H1 (cell line): ENCODE measurements around the gene FARP2. TPM values are rescaled to one million over a fixed set of nuclear protein-coding genes. Genes with fewer than 3 reads are reported as not detected.

Source experiments
- CTCF ChIA-PET: fragments of 300-600 bp; sonication (Branson Sonifier 250); formaldehyde crosslinking; loops from one replicate; lab custom pipeline; 2021; ENCODE audit not compliant: partially characterized antibody; lab: Charles Lee
- POLR2A ChIA-PET: fragments of 300-600 bp; sonication (Branson Sonifier 250); formaldehyde crosslinking; loops from one replicate; lab custom pipeline; 2021; ENCODE audit warnings: inconsistent platforms; ENCODE audit not compliant: partially characterized antibody; lab: Charles Lee
- DNase-seq, 2 experiments: peaks; one replicate each; pipeline versions ENCODE4 v3.0.0 to v3.0.0-alpha.2; 2010 to 2022; ENCODE audit warnings: low spot score in 2 of 2, low read depth in 1 of 2, mixed read lengths in 1 of 2
- FAIRE-seq: peaks from 2 replicates; lab custom pipeline; 2011; peaks lifted over from hg19 to GRCh38; lab: Jason Lieb, UNC
- H2AFZ ChIP-seq: 2 replicates; pipeline ENCODE4 v1.8.1; 2012; ENCODE audit warnings: low read length, inconsistent platforms
- H2AK5ac ChIP-seq: 2 replicates; pipeline ENCODE4 v1.6.1; 2013; ENCODE audit warnings: low read depth, low read length
- H2BK120ac ChIP-seq: replicated peaks from 2 replicates; pipeline ENCODE3; 2013; ENCODE audit warnings: low read depth, low read length, inconsistent platforms
- H2BK12ac ChIP-seq: 2 replicates; pipeline ENCODE4 v1.6.1; 2013; ENCODE audit warnings: low read depth, low read length
- H2BK15ac ChIP-seq: 2 replicates; pipeline ENCODE4 v1.6.1; 2013; ENCODE audit warnings: low read length
- H2BK20ac ChIP-seq: 2 replicates; pipeline ENCODE4 v1.6.1; 2013; ENCODE audit warnings: low read length
- H2BK5ac ChIP-seq: 2 replicates; pipeline ENCODE4 v1.6.1; 2013; ENCODE audit warnings: low read depth, low read length
- H3K14ac ChIP-seq: 2 replicates; pipeline ENCODE4 v1.6.1; 2013; ENCODE audit warnings: inconsistent platforms; ENCODE audit not compliant: insufficient read length
- H3K18ac ChIP-seq: 2 replicates; pipeline ENCODE4 v1.6.1; 2013; ENCODE audit warnings: low read length; ENCODE audit errors: extremely low read depth
- H3K23ac ChIP-seq: 2 replicates; pipeline ENCODE4 v1.6.1; 2013; ENCODE audit warnings: inconsistent platforms; ENCODE audit not compliant: insufficient read length
- H3K23me2 ChIP-seq: 2 replicates; pipeline ENCODE4 v1.6.1; 2013; ENCODE audit warnings: low read depth, low read length
- H3K27ac ChIP-seq: 2 replicates; pipeline ENCODE4 v1.6.1; 2011; ENCODE audit warnings: low read depth, low read length, inconsistent platforms
- H3K27me3 ChIP-seq, 4 experiments: replicated peaks in 1 of 4; 1 replicate in 1 of 4; 2 replicates in 3 of 4; pipeline versions ENCODE4 v1.6.1 to v1.8.1; 2011 to 2013; ENCODE audit warnings: low read length in 3 of 4, mild to moderate bottlenecking in 3 of 4, inconsistent platforms in 2 of 4, mixed read lengths in 2 of 4, moderate library complexity in 1 of 4; ENCODE audit not compliant: control insufficient read depth in 3 of 4, insufficient read depth in 3 of 4; ENCODE audit errors: extremely low read depth in 1 of 4
- H3K36me3 ChIP-seq, 4 experiments: 2 replicates each; pipeline versions ENCODE4 v1.6.1 to v1.8.1; 2011 to 2013; ENCODE audit warnings: mild to moderate bottlenecking in 4 of 4, low read length in 3 of 4, moderate library complexity in 2 of 4, control low read depth in 1 of 4, inconsistent platforms in 1 of 4; ENCODE audit not compliant: insufficient read depth in 4 of 4, control insufficient read depth in 2 of 4
- H3K4ac ChIP-seq: replicated peaks from 2 replicates; pipeline ENCODE3; 2013; ENCODE audit warnings: low read length, low read depth, mixed read lengths, inconsistent platforms; ENCODE audit not compliant: insufficient read length
- H3K4me1 ChIP-seq, 4 experiments: replicated peaks in 1 of 4; 1 replicate in 1 of 4; 2 replicates in 3 of 4; pipeline versions ENCODE4 v1.6.1 to v1.8.1; 2011 to 2013; ENCODE audit warnings: low read length in 3 of 4, inconsistent platforms in 2 of 4, mixed read lengths in 1 of 4; ENCODE audit not compliant: insufficient read depth in 4 of 4, control insufficient read depth in 3 of 4
- H3K4me2 ChIP-seq, 2 experiments: 2 replicates each; pipeline versions ENCODE4 v1.6.1 to v1.8.1; 2011 to 2013; ENCODE audit warnings: low read depth in 2 of 2, low read length in 2 of 2, control low read depth in 1 of 2, inconsistent platforms in 1 of 2, mild to moderate bottlenecking in 1 of 2; ENCODE audit not compliant: insufficient read depth in 1 of 2
- H3K4me3 ChIP-seq, 4 experiments: fragments of 200-600, 300-600 bp in 1 of 4; sonication (generic), shearing (Covaris generic), sonication (Bioruptor Twin) in 1 of 4; 2 replicates each; pipeline versions ENCODE4 v1.5.1 to v1.8.1; 2011 to 2016; ENCODE audit warnings: low read length in 4 of 4, low read depth in 3 of 4, control low read depth in 2 of 4, inconsistent platforms in 2 of 4, mild to moderate bottlenecking in 2 of 4, mixed read lengths in 1 of 4, moderate library complexity in 1 of 4; ENCODE audit not compliant: insufficient read depth in 2 of 4; ENCODE audit errors: extremely low read depth in 1 of 4
- H3K56ac ChIP-seq: replicated peaks from 2 replicates; pipeline ENCODE3; 2013; ENCODE audit warnings: low read depth, mild to moderate bottlenecking, mixed read lengths, low read length, inconsistent platforms; ENCODE audit not compliant: insufficient read length
- H3K79me1 ChIP-seq: 2 replicates; pipeline ENCODE4 v1.6.1; 2013; ENCODE audit warnings: low read depth, low read length, control low read depth
- H3K79me2 ChIP-seq, 2 experiments: 2 replicates each; pipeline versions ENCODE4 v1.6.1 to v1.8.1; 2012 to 2013; ENCODE audit warnings: low read length in 2 of 2, mild to moderate bottlenecking in 2 of 2, inconsistent platforms in 1 of 2; ENCODE audit not compliant: insufficient read depth in 2 of 2, control insufficient read depth in 1 of 2
- H3K9ac ChIP-seq, 4 experiments: replicated peaks in 1 of 4; 1 replicate in 1 of 4; 2 replicates in 3 of 4; pipeline versions ENCODE4 v1.6.1 to v1.8.1; 2011 to 2013; ENCODE audit warnings: low read depth in 3 of 4, low read length in 3 of 4, control low read depth in 2 of 4, mild to moderate bottlenecking in 2 of 4, moderate library complexity in 2 of 4, inconsistent platforms in 1 of 4; ENCODE audit errors: extremely low read depth in 1 of 4
- H3K9me3 ChIP-seq, 2 experiments: 2 replicates each; pipeline versions ENCODE4 v1.6.1 to v1.8.1; 2012 to 2013; ENCODE audit warnings: mild to moderate bottlenecking in 2 of 2, moderate library complexity in 2 of 2, control low read depth in 1 of 2, inconsistent platforms in 1 of 2, low read depth in 1 of 2, low read length in 1 of 2, mixed read lengths in 1 of 2; ENCODE audit not compliant: insufficient read depth in 2 of 2
- H4K20me1 ChIP-seq, 2 experiments: replicated peaks in 1 of 2; 2 replicates each; pipeline versions ENCODE3 to v1.8.1; 2011 to 2013; ENCODE audit warnings: inconsistent platforms in 2 of 2, low read length in 2 of 2, mild to moderate bottlenecking in 1 of 2; ENCODE audit not compliant: insufficient read depth in 2 of 2, control insufficient read depth in 1 of 2
- H4K5ac ChIP-seq: 2 replicates; pipeline ENCODE4 v1.6.1; 2013; ENCODE audit warnings: low read length, low read depth, mixed read lengths, inconsistent platforms; ENCODE audit not compliant: insufficient read length
- H4K8ac ChIP-seq: 2 replicates; pipeline ENCODE4 v1.8.0; 2013; ENCODE audit warnings: mild to moderate bottlenecking, moderate library complexity, low read length, inconsistent platforms; ENCODE audit not compliant: insufficient read depth; ENCODE audit errors: extremely low read depth
- H4K91ac ChIP-seq: replicated peaks from 2 replicates; pipeline ENCODE3; 2013; ENCODE audit warnings: low read length, mixed read lengths, inconsistent platforms; ENCODE audit not compliant: insufficient read length
- CEBPB ChIP-seq: IDR thresholded peaks from 2 replicates; pipeline ENCODE4 v1.6.1; 2012; ENCODE audit warnings: low read depth, low read length
- CHD2 ChIP-seq: IDR thresholded peaks from 2 replicates; pipeline ENCODE4 v1.6.1; 2012; ENCODE audit warnings: low read length, improper control_type of control experiment
- EP300 ChIP-seq, 2 experiments: IDR thresholded peaks; 1 replicate in 1 of 2; 2 replicates in 1 of 2; pipeline ENCODE4 v1.6.1; 2011 to 2012; ENCODE audit warnings: low read depth in 2 of 2, low read length in 2 of 2, mild to moderate bottlenecking in 2 of 2, borderline replicate concordance in 1 of 2, inconsistent platforms in 1 of 2, moderate library complexity in 1 of 2
- GABPA ChIP-seq: IDR thresholded peaks from 2 replicates; pipeline ENCODE4 v1.6.1; 2011; ENCODE audit warnings: mild to moderate bottlenecking, low read length, moderate library complexity, borderline replicate concordance; ENCODE audit not compliant: insufficient read depth
- JUN ChIP-seq: IDR thresholded peaks from 2 replicates; pipeline ENCODE4 v1.6.1; 2011; ENCODE audit warnings: low read depth, mild to moderate bottlenecking, improper control_type of control experiment, low read length
- MAFK ChIP-seq: IDR thresholded peaks from 2 replicates; pipeline ENCODE4 v1.6.1; 2012; ENCODE audit warnings: low read depth, mild to moderate bottlenecking, improper control_type of control experiment, low read length
- RFX5 ChIP-seq: IDR thresholded peaks from 2 replicates; pipeline ENCODE4 v1.6.1; 2011; ENCODE audit warnings: low read depth, low read length, improper control_type of control experiment, borderline replicate concordance
- SP2 ChIP-seq: IDR thresholded peaks from 2 replicates; pipeline ENCODE4 v1.6.1; 2012; ENCODE audit warnings: mild to moderate bottlenecking, low read length, inconsistent platforms
- TCF12 ChIP-seq: IDR thresholded peaks from 2 replicates; pipeline ENCODE4 v1.6.1; 2011; ENCODE audit warnings: low read depth, mild to moderate bottlenecking, low read length
- WGBS, 2 experiments: shearing (Covaris generic) in 1 of 2; methylation state at CpG; one replicate each; pipeline versions ENCODE4 v1.1.6 to v1.1.7; 2013 to 2015; ENCODE audit warnings: low lambda C conversion rate in 2 of 2, mixed read lengths in 2 of 2, inconsistent platforms in 1 of 2, low coverage in 1 of 2, missing lambda C conversion rate in 1 of 2; ENCODE audit not compliant: insufficient replicate concordance in 2 of 2, insufficient coverage in 1 of 2, insufficient read length in 1 of 2; ENCODE audit errors: extremely low coverage in 1 of 2, missing lambda C conversion rate in 1 of 2; 5-methylcytosine and 5-hydroxymethylcytosine counted together
- polyA plus RNA-seq, 7 experiments: library from polyadenylated mRNA; depleted of rRNA in 3 of 7; stranded (reverse) in 5 of 7; unstranded in 2 of 7; fragments of >200 nt in 5 of 7; fragments of 200-250 nt in 2 of 7; gene quantifications; 1 replicate in 5 of 7; 2 replicates in 1 of 7; 4 replicates in 1 of 7; pipeline versions ENCODE4 v1.2.1 to v1.2.3, GENCODE V29; 2011 to 2013; ENCODE audit warnings: missing spikeins in 2 of 7, mixed read lengths in 2 of 7
- total RNA-seq: library from RNA; stranded (reverse); fragmentation: NEBNext Ultra II Directional; extraction: Animal tissue kit (Norgen Biotek cat#: 25700); gene quantifications from 2 replicates; pipeline ENCODE4 v1.2.1, GENCODE V29; 2021
- TF ChIP-seq, protein P1 (sequence below): IDR thresholded peaks from 2 replicates; pipeline ENCODE4 v1.6.1; 2012; ENCODE audit warnings: inconsistent platforms
- TF ChIP-seq, protein P2 (sequence below), 3 experiments: IDR thresholded peaks; 1 replicate in 2 of 3; 2 replicates in 1 of 3; pipeline versions ENCODE4 v1.5.1 to v1.6.1; 2011; ENCODE audit warnings: low read length in 3 of 3, mild to moderate bottlenecking in 3 of 3, inconsistent platforms in 2 of 3, low read depth in 1 of 3, moderate library complexity in 1 of 3; ENCODE audit not compliant: insufficient read depth in 1 of 3; ENCODE audit errors: control extremely low read depth in 1 of 3

FARP2 gene
- total and polyA plus RNA-seq, 2 of the 8 experiments (the other 6 are each of a cell fraction or from before 2014, with no cell fraction given), result 12.4 to 33.4 TPM

GRCh38 chr2:241358470-241358869 is 2.4 kb downstream of the FARP2 start:
- H3K4me3 ChIP-seq, result no peak overlapping the region
- FAIRE-seq (no peak), DNase-seq (no peak)
- WGBS, 2 experiments, result 88% methylated on average over 5 of the region's 5 CpGs; no CpG with 5 or more reads in 1 of the 2 experiments
- no peak overlapping the region for H3K14ac ChIP-seq
- H3K27me3 ChIP-seq, result no peaks in the 10 kb centered on the region
- H2BK12ac ChIP-seq, result no peak overlapping the region
- H2AK5ac ChIP-seq, result no peak overlapping the region
- ChIA-PET POLR2A (interaction anchor here (0.7 to 2.4 kb wide), 5 partner anchors 10 to 200 kb away, joined by 3 to 10 read pairs (median 3); partner anchors contain the start of gene BOK), CTCF (interaction anchor here (0.6 to 3.5 kb wide), 10 partner anchors 8 to 182 kb away, joined by 3 to 15 read pairs (median 3); no protein-coding TSS in a partner anchor)
- H3K23me2 ChIP-seq, result peaks cover 9% of the 10 kb centered on the region
- no peak overlapping the region for H3K4me2 ChIP-seq
- no peak overlapping the region for H4K5ac ChIP-seq
- no peaks in the 10 kb centered on the region for H3K9me3 ChIP-seq
- H2BK20ac ChIP-seq, result no peak overlapping the region
- no peak overlapping the region for H4K91ac ChIP-seq
- H4K20me1 ChIP-seq, result peaks cover 5 to 8% of the 10 kb centered on the region in 2 experiments
- no peak overlapping the region for H3K18ac ChIP-seq
- H4K8ac ChIP-seq, result no peak overlapping the region
- H3K36me3 ChIP-seq, result peaks cover 0 to 10% (median 2%) of the 10 kb centered on the region in 4 experiments; a peak in 2 of 8 replicates
- H3K56ac ChIP-seq, result no peak overlapping the region
- no peak overlapping the region for H2AFZ ChIP-seq
- no peak overlapping the region for H3K23ac ChIP-seq
- no peak overlapping the region for H2BK120ac ChIP-seq
- peaks cover 0 to 48% of the 10 kb centered on the region in 2 experiments; a peak in 3 of 4 replicates for H3K79me2 ChIP-seq
- H2BK15ac ChIP-seq, result no peak overlapping the region
- H3K4me1 ChIP-seq, result peaks cover 1 to 10% (median 8%) of the 10 kb centered on the region in 4 experiments; a peak in 6 of 7 replicates
- no peak overlapping the region for H3K27ac ChIP-seq
- no peak overlapping the region for H3K9ac ChIP-seq
- H3K79me1 ChIP-seq, result peaks cover 7% of the 10 kb centered on the region; the same call in 1 of the 2 replicates
- no peak overlapping the region for H2BK5ac ChIP-seq
- H3K4ac ChIP-seq, result no peak overlapping the region
- TF ChIP-seq EP300 (IDR thresholded peaks at IDR 0.05; ENCODE audit: borderline replicate concordance in 1 of 2, low read depth in 2 of 2, low read length in 2 of 2), result no peak
- TF ChIP-seq SP2, result no peak
- TF ChIP-seq GABPA, result no peak
- no peak for TF ChIP-seq CEBPB
- TF ChIP-seq, protein P1, sequence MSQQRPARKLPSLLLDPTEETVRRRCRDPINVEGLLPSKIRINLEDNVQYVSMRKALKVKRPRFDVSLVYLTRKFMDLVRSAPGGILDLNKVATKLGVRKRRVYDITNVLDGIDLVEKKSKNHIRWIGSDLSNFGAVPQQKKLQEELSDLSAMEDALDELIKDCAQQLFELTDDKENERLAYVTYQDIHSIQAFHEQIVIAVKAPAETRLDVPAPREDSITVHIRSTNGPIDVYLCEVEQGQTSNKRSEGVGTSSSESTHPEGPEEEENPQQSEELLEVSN, result no peak
- TF ChIP-seq TCF12, result no peak
- TF ChIP-seq CHD2, result no peak
- TF ChIP-seq, protein P2, sequence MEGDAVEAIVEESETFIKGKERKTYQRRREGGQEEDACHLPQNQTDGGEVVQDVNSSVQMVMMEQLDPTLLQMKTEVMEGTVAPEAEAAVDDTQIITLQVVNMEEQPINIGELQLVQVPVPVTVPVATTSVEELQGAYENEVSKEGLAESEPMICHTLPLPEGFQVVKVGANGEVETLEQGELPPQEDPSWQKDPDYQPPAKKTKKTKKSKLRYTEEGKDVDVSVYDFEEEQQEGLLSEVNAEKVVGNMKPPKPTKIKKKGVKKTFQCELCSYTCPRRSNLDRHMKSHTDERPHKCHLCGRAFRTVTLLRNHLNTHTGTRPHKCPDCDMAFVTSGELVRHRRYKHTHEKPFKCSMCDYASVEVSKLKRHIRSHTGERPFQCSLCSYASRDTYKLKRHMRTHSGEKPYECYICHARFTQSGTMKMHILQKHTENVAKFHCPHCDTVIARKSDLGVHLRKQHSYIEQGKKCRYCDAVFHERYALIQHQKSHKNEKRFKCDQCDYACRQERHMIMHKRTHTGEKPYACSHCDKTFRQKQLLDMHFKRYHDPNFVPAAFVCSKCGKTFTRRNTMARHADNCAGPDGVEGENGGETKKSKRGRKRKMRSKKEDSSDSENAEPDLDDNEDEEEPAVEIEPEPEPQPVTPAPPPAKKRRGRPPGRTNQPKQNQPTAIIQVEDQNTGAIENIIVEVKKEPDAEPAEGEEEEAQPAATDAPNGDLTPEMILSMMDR (IDR thresholded peaks at IDR 0.05; ENCODE audit: control extremely low read depth in 1 of 3, insufficient read depth in 1 of 3, low read depth in 1 of 3, low read length in 3 of 3), result no peak
- TF ChIP-seq MAFK, result no peak
- no peak for TF ChIP-seq RFX5
- TF ChIP-seq JUN, result no peak
